NCI-H82 treated with DMSO at 0.1 percent for 48 hours (cell line): ENCODE data around the gene EPHB4.
"Not testable (repeated sequence)": the region's sequence is repeated elsewhere in the genome, so short reads cannot be mapped to it uniquely, and the experiment has no call there.

Source experiments
- DNase-seq: peaks from one replicate; lab custom pipeline; 2025; ENCODE audit not compliant: unreplicated experiment; lab: John Stamatoyannopoulos, UW

EPHB4 gene

DNA sequence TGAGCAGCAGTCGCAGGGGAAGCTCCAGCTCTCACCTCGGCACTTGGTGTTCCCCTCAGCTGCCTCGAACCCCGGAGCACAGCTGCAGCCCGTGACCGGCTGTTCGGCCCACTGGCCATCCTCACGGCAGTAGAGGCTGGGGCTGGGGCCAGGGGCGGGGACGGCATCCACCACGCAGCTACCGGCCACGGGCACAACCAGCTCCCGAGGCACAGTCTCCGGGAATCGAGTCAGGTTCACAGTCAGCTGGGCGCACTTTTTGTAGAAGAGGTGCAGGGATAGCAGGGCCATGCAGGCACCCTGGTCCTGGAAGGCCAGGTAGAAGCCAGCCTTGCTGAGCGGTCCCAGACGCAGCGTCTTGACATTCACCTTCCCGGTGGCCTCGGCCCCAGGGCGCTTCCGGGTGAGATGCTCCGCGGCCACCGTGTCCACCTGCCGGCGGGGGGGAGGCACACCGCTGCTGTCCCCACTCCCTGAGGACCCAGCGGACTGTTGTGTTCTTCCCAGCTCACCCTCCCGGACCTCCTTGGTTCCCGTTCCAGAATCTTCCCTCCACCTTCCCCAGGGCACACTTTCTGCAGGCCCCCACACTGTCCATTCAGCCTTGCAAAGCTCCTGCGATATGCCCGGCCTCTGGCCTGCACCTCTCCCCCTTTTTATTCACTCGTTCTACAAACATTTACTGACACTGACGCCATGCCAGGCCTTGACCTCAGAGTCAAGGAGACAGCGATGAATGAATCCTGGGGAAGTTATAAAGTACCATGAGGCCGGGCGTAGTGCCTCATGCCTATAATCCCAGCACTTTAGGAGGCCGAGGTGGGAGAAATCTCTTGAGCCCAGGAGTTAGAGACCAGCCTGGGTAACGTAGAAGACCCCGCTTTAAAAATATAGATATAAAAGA, 4.8 kb downstream of the EPHB4 start:
- DNase-seq = no peak

DNA sequence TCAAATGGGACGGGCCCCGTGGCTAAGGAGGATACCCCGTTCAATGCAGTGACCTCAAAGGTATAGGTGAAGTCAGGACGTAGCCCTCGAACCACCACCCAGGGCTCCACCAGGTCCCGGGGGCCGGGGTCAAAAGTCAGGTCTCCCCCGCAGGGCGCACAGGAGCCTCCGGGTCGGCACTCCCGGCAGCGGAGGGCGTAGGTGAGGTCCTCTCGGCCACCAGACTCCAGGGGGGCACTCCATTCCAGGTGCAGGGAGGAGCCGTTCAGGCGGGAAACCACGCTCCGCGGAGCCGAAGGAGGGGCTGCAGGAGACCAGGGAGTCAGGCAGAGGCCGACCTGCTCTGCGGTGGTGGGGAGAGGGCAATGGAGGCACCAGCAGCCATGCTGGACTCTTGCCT, 7.7 kb downstream of the EPHB4 start:
- DNase-seq = no peak

DNA sequence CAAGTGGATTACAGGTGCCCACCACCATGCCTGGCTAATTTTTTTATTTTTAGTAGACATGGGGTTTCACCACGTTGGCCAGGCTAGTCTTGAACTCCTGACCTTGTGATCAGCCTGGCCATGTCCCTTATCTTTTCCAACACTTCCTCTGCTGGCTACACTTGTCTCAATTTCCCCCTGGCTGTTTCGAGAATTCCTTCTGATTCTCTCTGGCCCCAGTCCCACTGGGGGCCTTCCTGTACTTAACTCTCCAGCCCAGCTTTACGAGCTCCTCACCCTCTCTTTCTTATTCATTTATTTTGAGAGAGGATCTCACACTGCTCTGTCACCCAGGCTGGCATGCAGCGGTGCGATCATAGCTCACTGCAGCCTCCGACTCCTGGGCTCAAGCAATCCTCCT, 8.5 kb downstream of the EPHB4 start:
- no peak for DNase-seq

DNA sequence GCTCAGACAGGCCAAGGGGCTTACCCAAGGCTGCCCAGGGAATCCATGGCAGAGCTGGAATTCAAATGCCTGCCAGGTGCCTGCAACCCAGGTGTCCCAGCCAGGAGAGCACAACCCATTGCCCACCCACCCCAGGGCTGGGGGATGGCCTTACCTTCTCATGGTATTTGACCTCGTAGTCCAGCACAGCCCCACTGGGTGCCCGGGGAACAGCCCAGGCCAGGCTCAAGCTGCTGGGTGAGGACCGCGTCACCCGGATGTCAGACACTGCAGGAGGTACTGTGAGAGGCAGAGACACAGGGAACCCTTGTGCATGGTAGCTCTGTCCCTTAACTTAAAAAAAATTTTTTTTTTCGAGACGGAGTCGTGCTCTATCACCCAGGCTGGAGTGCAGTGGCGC, 9.0 kb downstream of the EPHB4 start:
- no peak for DNase-seq

DNA sequence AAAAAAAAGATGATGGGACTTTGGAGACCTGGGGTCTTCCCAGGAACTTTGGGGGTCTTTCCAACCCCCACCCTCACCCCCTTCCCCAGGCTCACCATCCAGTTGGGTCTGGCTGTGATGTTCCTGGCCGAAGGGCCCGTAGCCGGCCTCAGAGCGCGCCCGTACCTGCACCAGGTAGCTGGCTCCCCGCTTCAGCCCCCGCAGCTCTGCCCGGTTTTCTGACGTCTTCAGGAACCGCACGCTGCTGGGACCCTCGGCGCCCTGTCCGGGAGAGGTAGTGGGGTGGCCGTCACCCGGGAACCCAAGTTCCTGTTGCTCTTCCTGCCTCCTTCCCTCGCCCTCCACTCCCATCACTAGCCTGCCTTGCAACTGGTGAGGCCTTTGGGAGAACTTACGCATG, 10.2 kb downstream of the EPHB4 start:
- no peak for DNase-seq

DNA sequence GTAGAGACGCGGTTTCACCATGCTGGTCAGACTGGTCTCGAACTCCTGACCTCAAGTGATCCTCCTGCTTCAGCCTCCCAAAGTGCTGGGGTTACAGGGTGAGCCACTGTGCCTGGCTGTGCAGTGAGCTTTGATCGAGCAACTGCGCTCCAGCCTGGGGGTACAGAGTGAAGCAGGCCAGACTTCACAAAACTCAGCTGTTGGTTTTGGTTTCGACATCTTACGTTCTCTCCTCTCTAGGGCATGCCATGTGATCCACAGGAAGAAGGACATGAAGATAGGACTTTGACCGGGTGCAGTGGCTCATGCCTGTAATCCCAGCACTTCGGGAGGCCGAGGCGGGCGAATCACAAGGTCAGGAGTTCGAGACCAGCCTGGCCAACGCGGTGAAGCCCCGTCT, 10.8 kb downstream of the EPHB4 start:
- not testable (repeated sequence) for DNase-seq

DNA sequence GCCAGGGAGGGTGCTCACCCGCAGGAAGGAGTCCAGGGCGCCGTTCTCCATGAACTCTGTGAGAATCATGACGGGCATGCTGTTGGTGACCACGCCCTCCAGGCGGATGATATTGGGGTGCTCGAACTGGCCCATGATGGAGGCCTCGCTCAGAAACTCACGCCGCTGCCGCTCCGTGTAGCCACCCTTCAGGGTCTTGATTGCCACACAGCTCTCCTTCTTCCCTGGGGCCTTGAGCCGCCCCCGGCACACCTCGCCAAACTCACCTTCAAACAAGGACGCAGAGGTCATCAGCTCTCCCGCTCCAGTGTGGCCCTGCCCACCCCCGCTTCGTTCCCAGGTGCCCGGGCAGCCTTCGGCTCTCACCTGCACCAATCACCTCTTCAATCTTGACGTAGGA, 14.6 kb downstream of the EPHB4 start:
- no peak for DNase-seq

DNA sequence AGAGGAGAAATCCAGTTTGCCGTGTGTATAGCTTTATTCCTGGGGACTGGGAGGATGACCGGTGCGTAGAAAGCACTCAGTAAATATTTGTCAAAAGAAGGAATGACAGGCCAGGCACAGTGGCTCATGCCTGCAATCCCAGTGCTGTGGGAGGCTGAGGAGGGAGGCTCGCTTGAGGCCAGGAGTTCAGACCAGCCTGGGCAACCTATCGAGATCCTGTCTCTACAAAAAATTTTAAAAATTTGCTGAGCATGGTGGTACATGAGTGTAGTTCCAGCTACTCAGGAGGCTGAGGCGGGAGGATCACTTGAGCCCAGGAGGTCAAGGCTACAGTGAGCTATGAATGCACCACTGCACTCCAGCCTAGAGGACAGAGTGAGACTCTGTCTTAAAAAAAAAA, 15.8 kb downstream of the EPHB4 start:
- DNase-seq = no peak

DNA sequence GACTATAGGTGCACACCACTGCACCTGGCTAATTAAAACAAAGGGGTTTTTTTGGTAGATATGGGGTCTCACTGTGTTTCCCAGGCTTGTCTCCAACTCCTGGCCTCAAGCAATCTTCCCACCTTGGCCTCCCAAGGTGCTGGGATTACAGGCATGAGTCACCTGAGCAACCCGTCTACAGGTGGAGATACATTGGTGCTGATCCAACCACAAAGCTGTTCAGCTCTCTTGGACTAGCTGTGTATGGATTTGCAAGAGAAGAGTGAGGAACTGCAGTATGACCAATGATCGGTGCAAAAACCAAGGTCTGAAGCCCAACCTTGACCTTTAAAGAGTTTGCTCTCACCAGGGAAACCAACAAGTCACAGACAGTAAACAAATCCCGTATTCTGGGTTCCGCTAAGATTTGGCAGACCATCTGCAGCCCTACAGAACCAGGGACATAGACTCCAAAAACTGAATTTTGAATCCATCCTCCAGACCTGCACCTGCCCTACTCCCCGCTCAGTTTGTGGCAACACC, 18.9 kb downstream of the EPHB4 start:
- no peak for DNase-seq

DNA sequence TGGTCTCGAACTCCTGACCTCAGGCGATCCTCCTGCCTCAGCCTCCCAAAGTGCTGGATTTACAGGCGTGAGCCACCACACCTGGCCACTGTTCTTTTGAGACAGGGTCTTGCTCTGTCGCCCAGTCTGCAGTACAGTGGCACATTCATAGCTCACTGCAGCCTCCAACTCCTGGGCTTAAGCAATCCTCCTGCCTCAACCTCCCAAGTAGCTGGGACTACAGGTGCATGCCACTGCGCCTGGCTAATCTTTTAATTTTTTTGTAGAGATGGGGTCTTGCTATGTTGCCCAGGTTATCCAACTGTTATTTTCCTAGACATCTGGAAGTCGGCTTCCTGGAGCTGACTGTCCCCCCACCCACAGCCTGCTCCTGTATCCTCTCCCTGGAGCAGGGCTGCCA, 20.4 kb downstream of the EPHB4 start:
- DNase-seq = not testable (repeated sequence)

DNA sequence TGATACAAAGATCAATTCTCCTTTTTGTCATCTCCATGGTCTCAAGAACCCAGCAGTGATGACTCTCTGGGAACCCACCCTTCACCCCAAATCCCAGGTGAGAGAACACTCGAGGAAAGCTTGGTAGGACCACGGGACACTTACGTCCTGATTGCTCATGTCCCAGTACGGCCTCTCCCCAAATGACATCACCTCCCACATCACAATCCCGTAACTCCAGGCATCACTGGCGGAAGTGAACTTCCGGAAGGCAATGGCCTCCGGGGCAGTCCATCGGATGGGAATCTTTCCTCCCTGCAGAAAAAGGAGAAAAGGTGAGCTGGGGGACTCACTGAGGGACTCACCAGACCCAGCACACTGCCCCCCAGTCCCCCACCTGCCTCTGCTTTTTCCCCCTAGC, 21.0 kb downstream of the EPHB4 start:
- DNase-seq = no peak

DNA sequence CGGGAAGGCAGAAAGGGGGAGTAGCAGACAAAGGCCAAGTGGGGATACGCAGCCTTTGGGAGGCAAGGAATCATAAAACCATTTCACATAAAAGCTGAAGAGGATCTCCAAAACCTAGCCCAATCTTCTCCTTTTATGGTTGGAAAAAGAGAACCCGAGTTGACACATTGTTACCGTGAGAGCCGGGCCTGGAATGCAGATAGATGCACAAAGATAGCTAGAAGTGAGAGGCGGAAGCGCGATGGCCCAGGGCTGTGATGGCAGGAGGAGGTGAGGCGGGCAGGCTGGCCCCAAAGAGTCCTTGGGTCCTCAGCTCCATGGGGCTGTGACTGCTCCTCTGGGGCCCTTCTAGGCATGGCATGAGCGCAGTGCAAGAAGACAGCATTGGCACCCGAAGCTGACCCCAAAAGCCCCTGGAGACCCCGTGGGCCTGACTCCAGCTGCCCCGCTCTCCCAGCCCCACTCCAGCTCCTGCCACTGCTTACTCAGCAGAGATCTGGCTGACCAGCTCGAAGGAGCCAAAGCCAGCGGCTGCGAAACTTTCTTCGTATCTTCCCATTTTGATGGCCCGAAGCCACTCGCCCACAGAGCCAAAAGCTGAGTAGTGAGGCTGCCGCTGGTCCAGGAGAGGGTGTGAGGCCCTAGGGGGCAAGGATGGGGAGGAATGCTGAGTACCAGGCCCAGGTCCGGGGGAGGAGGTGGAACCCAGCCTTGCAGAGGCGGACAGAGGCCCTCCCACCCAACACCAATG, 22.5 kb downstream of the EPHB4 start:
- no peak for DNase-seq

DNA sequence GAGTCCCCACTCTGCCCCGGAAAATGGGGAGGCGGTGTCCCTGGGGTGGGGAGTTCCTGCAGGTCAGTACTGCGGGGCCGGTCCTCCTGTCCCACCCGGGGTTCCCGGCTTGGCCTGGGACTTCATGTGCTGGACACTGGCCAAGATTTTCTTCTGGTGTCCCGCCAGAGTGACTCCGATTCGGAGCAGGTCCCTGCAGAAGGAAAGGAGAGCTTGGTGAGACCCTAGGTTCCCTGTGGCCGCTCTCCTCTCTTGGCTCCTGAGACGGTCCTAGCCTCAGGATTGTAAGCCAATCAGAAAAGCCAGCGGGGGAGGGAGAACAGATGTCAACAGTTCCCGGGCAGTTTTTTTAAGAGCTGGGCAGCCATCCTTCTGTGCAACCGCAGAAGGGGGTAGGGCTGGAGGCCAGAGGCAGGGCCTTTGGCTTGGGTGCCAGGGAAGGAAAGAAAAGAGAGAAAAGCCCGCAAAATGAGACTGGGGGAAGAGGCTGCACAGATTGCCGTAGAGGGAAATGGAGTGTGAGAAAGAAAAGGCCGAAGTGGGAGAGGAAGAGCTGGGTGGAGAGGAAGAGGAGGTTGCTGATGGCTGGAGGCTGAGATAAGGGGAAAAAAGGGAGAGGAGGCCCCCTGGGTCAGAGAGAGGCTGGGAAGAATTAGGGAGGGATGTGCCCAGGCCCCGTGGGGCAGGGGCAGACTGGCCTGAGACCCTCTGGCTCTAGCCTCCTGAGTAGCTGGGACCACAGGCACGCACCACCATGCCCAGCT, 23.7 kb downstream of the EPHB4 start:
- peak; percentile 82 for DNase-seq

DNA sequence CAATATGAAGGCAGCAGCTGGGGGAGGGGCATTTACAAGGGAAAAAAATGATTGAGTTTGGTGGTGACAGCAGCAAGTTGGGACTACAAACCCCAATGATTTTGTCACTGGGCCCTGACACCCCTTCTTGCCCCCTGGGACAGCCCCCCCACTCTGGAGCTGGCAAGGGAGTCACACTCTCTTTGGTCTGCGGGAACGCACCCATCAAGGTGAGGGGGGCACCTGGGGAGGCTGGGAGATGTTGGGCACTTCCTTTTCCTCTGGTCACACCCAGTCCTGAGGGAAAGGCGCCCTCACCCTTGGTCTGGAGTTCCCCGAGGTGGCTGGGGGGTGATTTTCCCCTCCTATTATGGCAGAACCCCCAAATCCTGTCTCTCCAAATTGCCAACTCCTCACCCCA, 24.4 kb downstream of the EPHB4 start:
- no peak for DNase-seq

DNA sequence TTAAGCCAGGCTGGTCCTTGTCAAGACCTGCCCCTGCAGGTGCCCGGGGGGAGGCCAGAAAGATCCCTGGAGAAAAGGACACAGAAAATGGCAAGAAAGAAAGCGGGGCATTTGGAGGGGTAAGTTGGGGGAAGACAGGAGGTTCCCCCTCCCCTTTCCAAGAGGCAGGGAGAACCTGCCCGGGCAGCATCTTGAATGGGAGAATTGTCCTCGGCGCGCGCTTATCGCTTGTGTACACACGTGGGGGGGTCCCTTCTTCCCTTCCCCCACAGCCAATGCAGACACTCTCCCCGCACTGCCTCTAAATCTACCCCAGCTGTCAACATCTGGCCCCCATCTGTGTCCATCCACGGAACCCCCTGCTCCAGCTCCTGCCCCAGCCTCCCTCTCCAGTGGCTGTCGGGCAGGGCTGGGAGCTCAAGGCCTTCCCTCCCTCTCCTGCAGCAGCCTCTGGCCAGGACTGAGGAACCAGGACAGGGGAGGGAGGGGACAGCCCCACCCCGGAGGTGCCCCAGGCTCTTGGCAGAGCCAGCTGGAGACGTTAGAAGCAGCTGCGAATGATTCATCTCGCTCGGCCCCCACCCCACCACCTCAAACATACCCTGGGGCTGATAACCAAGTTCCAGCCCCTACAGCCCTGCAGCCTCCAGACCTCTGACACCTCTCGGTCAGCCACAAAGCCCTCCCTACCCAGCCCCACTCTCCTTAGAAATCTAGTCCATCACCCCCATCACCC, 25.3 kb downstream of the EPHB4 start:
- DNase-seq = no peak

DNA sequence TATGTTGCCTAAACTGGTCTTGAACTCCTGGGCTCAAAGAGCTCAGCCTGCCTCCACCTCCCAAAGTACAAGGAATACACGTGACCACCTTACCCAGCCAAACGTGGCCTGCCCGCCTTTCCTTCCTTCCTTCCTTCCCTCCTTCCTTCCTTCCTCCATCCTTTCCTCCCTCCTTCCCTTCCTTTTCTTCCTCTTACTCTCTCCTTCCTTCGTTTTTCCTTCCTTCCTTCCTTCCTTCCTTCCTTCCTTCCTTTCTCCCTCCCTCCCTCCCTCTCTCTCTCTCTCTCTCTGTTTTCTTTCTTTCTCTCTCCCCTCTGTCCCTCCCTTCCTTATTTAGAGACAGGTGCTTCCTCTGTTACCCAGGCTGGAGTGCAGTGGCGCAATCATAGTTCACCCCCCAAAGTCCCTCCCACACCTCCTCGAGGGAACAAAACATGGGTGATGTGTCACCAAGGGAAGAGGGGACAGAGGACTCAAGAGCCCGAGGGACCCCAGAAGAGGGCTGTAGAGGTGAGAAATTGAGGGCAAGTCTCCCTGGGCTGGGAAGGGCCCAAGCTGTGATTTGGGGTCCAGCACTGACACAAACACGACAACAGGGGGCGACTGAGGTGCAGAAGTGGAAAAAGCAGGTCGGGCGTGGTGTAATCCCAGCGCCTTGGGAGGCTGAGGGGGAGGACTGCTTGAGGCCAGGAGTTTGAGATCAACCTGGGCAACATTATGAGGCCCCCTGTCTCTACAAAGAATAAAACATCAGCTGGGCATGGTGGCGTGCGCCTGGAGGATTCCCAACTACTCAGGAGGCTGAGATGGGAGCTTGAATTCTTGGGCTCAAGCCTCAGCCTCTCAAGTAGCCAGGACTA, 28.1 kb downstream of the EPHB4 start:
- peak; percentile 35 for DNase-seq

DNA sequence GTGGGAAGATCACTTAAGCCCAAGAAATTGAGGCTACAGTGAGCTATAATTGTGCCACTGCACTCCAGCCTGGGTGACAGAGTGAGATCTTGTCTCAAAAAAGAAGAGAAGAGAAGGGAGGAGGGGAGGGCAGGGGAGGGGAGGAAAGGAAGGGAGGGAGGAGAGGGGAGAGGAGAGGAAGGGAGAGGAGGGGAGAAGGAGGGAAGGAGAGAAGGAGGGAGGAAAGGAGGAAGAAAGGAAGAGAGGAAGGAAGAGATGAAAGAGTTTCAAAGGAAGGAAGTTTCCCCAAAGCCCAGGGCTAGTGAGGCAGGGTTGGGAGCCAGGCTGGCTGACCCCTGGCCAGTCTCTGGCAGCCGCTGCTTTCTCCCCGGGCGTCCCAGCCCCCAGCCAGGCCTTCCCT, 32.6 kb downstream of the EPHB4 start:
- DNase-seq = no peak

DNA sequence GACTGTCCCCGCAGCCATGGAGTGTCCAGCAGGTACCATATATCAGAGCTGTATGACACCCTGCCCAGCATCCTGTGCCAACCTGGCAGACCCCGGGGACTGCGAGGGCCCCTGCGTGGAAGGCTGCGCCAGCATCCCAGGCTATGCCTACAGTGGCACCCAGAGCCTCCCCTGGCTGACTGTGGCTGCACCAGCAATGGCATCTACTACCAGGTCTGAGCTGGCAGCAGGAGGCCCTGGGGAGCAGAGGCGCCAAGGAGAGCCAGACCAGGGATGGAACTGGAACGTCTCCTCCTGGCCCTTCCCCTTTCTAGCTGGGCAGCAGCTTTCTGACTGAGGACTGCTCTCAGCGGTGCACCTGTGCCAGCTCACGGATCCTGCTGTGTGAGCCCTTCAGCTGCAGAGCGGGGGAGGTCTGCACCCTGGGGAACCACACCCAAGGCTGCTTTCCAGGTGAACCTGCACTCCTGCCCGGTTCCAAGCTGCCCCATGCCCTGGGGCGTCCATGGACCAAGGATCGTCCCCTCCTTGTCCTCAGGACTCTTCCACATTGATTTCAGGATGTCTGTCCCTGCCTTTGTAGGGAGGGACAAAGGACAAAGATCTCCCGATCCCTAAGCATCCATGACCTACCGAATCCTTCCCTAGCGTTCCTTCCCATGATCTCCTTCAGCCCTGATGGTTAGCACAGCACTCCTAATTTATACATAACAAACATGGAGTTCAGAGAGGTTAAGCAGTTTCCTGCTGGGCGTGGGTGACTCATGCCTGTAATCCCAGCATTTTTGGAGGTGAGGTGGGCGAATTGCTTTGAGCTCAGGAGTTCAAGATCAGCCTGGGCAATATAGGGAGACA, 33.3 kb downstream of the EPHB4 start:
- DNase-seq = no peak
